H1 (cell line): ENCODE data around the gene CYBA. TPM values are rescaled to one million over a fixed set of nuclear protein-coding genes. Genes with fewer than 3 reads are reported as not detected.

Source experiments
- CTCF ChIA-PET: fragments of 300-600 bp; sonication (Branson Sonifier 250); formaldehyde crosslinking; loops from one replicate; lab custom pipeline; 2021; ENCODE audit not compliant: partially characterized antibody; lab: Charles Lee
- POLR2A ChIA-PET: fragments of 300-600 bp; sonication (Branson Sonifier 250); formaldehyde crosslinking; loops from one replicate; lab custom pipeline; 2021; ENCODE audit warnings: inconsistent platforms; ENCODE audit not compliant: partially characterized antibody; lab: Charles Lee
- DNase-seq, 2 experiments: peaks; one replicate each; pipeline versions ENCODE4 v3.0.0 to v3.0.0-alpha.2; 2010 to 2022; ENCODE audit warnings: low spot score in 2 of 2, low read depth in 1 of 2, mixed read lengths in 1 of 2
- FAIRE-seq: peaks from 2 replicates; lab custom pipeline; 2011; peaks lifted over from hg19 to GRCh38; lab: Jason Lieb, UNC
- H2AFZ ChIP-seq: 2 replicates; pipeline ENCODE4 v1.8.1; 2012; ENCODE audit warnings: low read length, inconsistent platforms
- H2AK5ac ChIP-seq: 2 replicates; pipeline ENCODE4 v1.6.1; 2013; ENCODE audit warnings: low read depth, low read length
- H2BK120ac ChIP-seq: replicated peaks from 2 replicates; pipeline ENCODE3; 2013; ENCODE audit warnings: low read depth, low read length, inconsistent platforms
- H2BK12ac ChIP-seq: 2 replicates; pipeline ENCODE4 v1.6.1; 2013; ENCODE audit warnings: low read depth, low read length
- H2BK15ac ChIP-seq: 2 replicates; pipeline ENCODE4 v1.6.1; 2013; ENCODE audit warnings: low read length
- H2BK20ac ChIP-seq: 2 replicates; pipeline ENCODE4 v1.6.1; 2013; ENCODE audit warnings: low read length
- H2BK5ac ChIP-seq: 2 replicates; pipeline ENCODE4 v1.6.1; 2013; ENCODE audit warnings: low read depth, low read length
- H3K14ac ChIP-seq: 2 replicates; pipeline ENCODE4 v1.6.1; 2013; ENCODE audit warnings: inconsistent platforms; ENCODE audit not compliant: insufficient read length
- H3K18ac ChIP-seq: 2 replicates; pipeline ENCODE4 v1.6.1; 2013; ENCODE audit warnings: low read length; ENCODE audit errors: extremely low read depth
- H3K23ac ChIP-seq: 2 replicates; pipeline ENCODE4 v1.6.1; 2013; ENCODE audit warnings: inconsistent platforms; ENCODE audit not compliant: insufficient read length
- H3K23me2 ChIP-seq: 2 replicates; pipeline ENCODE4 v1.6.1; 2013; ENCODE audit warnings: low read depth, low read length
- H3K27ac ChIP-seq: 2 replicates; pipeline ENCODE4 v1.6.1; 2011; ENCODE audit warnings: low read depth, low read length, inconsistent platforms
- H3K27me3 ChIP-seq, 4 experiments: replicated peaks in 1 of 4; 1 replicate in 1 of 4; 2 replicates in 3 of 4; pipeline versions ENCODE4 v1.6.1 to v1.8.1; 2011 to 2013; ENCODE audit warnings: low read length in 3 of 4, mild to moderate bottlenecking in 3 of 4, inconsistent platforms in 2 of 4, mixed read lengths in 2 of 4, moderate library complexity in 1 of 4; ENCODE audit not compliant: control insufficient read depth in 3 of 4, insufficient read depth in 3 of 4; ENCODE audit errors: extremely low read depth in 1 of 4
- H3K36me3 ChIP-seq, 4 experiments: 2 replicates each; pipeline versions ENCODE4 v1.6.1 to v1.8.1; 2011 to 2013; ENCODE audit warnings: mild to moderate bottlenecking in 4 of 4, low read length in 3 of 4, moderate library complexity in 2 of 4, control low read depth in 1 of 4, inconsistent platforms in 1 of 4; ENCODE audit not compliant: insufficient read depth in 4 of 4, control insufficient read depth in 2 of 4
- H3K4ac ChIP-seq: replicated peaks from 2 replicates; pipeline ENCODE3; 2013; ENCODE audit warnings: low read length, low read depth, mixed read lengths, inconsistent platforms; ENCODE audit not compliant: insufficient read length
- H3K4me1 ChIP-seq, 4 experiments: replicated peaks in 1 of 4; 1 replicate in 1 of 4; 2 replicates in 3 of 4; pipeline versions ENCODE4 v1.6.1 to v1.8.1; 2011 to 2013; ENCODE audit warnings: low read length in 3 of 4, inconsistent platforms in 2 of 4, mixed read lengths in 1 of 4; ENCODE audit not compliant: insufficient read depth in 4 of 4, control insufficient read depth in 3 of 4
- H3K4me2 ChIP-seq, 2 experiments: 2 replicates each; pipeline versions ENCODE4 v1.6.1 to v1.8.1; 2011 to 2013; ENCODE audit warnings: low read depth in 2 of 2, low read length in 2 of 2, control low read depth in 1 of 2, inconsistent platforms in 1 of 2, mild to moderate bottlenecking in 1 of 2; ENCODE audit not compliant: insufficient read depth in 1 of 2
- H3K4me3 ChIP-seq, 4 experiments: fragments of 200-600, 300-600 bp in 1 of 4; sonication (generic), shearing (Covaris generic), sonication (Bioruptor Twin) in 1 of 4; 2 replicates each; pipeline versions ENCODE4 v1.5.1 to v1.8.1; 2011 to 2016; ENCODE audit warnings: low read length in 4 of 4, low read depth in 3 of 4, control low read depth in 2 of 4, inconsistent platforms in 2 of 4, mild to moderate bottlenecking in 2 of 4, mixed read lengths in 1 of 4, moderate library complexity in 1 of 4; ENCODE audit not compliant: insufficient read depth in 2 of 4; ENCODE audit errors: extremely low read depth in 1 of 4
- H3K56ac ChIP-seq: replicated peaks from 2 replicates; pipeline ENCODE3; 2013; ENCODE audit warnings: low read depth, mild to moderate bottlenecking, mixed read lengths, low read length, inconsistent platforms; ENCODE audit not compliant: insufficient read length
- H3K79me1 ChIP-seq: 2 replicates; pipeline ENCODE4 v1.6.1; 2013; ENCODE audit warnings: low read depth, low read length, control low read depth
- H3K79me2 ChIP-seq, 2 experiments: 2 replicates each; pipeline versions ENCODE4 v1.6.1 to v1.8.1; 2012 to 2013; ENCODE audit warnings: low read length in 2 of 2, mild to moderate bottlenecking in 2 of 2, inconsistent platforms in 1 of 2; ENCODE audit not compliant: insufficient read depth in 2 of 2, control insufficient read depth in 1 of 2
- H3K9ac ChIP-seq, 4 experiments: replicated peaks in 1 of 4; 1 replicate in 1 of 4; 2 replicates in 3 of 4; pipeline versions ENCODE4 v1.6.1 to v1.8.1; 2011 to 2013; ENCODE audit warnings: low read depth in 3 of 4, low read length in 3 of 4, control low read depth in 2 of 4, mild to moderate bottlenecking in 2 of 4, moderate library complexity in 2 of 4, inconsistent platforms in 1 of 4; ENCODE audit errors: extremely low read depth in 1 of 4
- H3K9me3 ChIP-seq, 2 experiments: 2 replicates each; pipeline versions ENCODE4 v1.6.1 to v1.8.1; 2012 to 2013; ENCODE audit warnings: mild to moderate bottlenecking in 2 of 2, moderate library complexity in 2 of 2, control low read depth in 1 of 2, inconsistent platforms in 1 of 2, low read depth in 1 of 2, low read length in 1 of 2, mixed read lengths in 1 of 2; ENCODE audit not compliant: insufficient read depth in 2 of 2
- H4K20me1 ChIP-seq, 2 experiments: replicated peaks in 1 of 2; 2 replicates each; pipeline versions ENCODE3 to v1.8.1; 2011 to 2013; ENCODE audit warnings: inconsistent platforms in 2 of 2, low read length in 2 of 2, mild to moderate bottlenecking in 1 of 2; ENCODE audit not compliant: insufficient read depth in 2 of 2, control insufficient read depth in 1 of 2
- H4K5ac ChIP-seq: 2 replicates; pipeline ENCODE4 v1.6.1; 2013; ENCODE audit warnings: low read length, low read depth, mixed read lengths, inconsistent platforms; ENCODE audit not compliant: insufficient read length
- H4K8ac ChIP-seq: 2 replicates; pipeline ENCODE4 v1.8.0; 2013; ENCODE audit warnings: mild to moderate bottlenecking, moderate library complexity, low read length, inconsistent platforms; ENCODE audit not compliant: insufficient read depth; ENCODE audit errors: extremely low read depth
- H4K91ac ChIP-seq: replicated peaks from 2 replicates; pipeline ENCODE3; 2013; ENCODE audit warnings: low read length, mixed read lengths, inconsistent platforms; ENCODE audit not compliant: insufficient read length
- ASH2L ChIP-seq: fragments of 200-600, 300-600 bp; sonication (generic); IDR thresholded peaks from one replicate; pipeline ENCODE4 v1.7.1; 2017; ENCODE audit warnings: low read length
- CBX8 ChIP-seq: fragments of 300-800, 300-1000 bp; sonication (generic); IDR thresholded peaks from 2 replicates; pipeline ENCODE4 v1.7.1; 2016; ENCODE audit warnings: low read depth, low read length, borderline replicate concordance
- CHD1 ChIP-seq: IDR thresholded peaks from 2 replicates; pipeline ENCODE4 v1.6.1; 2012; ENCODE audit warnings: low read depth, low read length, improper control_type of control experiment
- FOSL1 ChIP-seq: IDR thresholded peaks from 2 replicates; pipeline ENCODE4 v1.6.1; 2011; ENCODE audit warnings: mild to moderate bottlenecking, low read depth, low read length, moderate library complexity; ENCODE audit not compliant: insufficient read depth
- KDM4A ChIP-seq: IDR thresholded peaks from one replicate; pipeline ENCODE4 v1.7.1; 2012; ENCODE audit warnings: low read depth, mild to moderate bottlenecking, moderate library complexity, low read length, inconsistent platforms; ENCODE audit not compliant: severe bottlenecking
- NANOG ChIP-seq: IDR thresholded peaks from 2 replicates; pipeline ENCODE4 v1.6.1; 2011; ENCODE audit warnings: low read length, low read depth, mild to moderate bottlenecking, inconsistent platforms; ENCODE audit not compliant: insufficient read depth, poor library complexity, severe bottlenecking
- POLR2AphosphoS5 ChIP-seq: IDR thresholded peaks from 2 replicates; pipeline ENCODE4 v1.6.1; 2011; ENCODE audit warnings: low read depth, low read length
- RBBP5 ChIP-seq: IDR thresholded peaks from 2 replicates; pipeline ENCODE4 v1.7.1; 2012; ENCODE audit warnings: low read depth, mild to moderate bottlenecking, inconsistent platforms, low read length, moderate library complexity, borderline replicate concordance
- SIN3A ChIP-seq, 2 experiments: IDR thresholded peaks in 1 of 2; conservative IDR thresholded peaks in 1 of 2; 2 replicates each; pipeline ENCODE4 v1.6.1; 2011 to 2012; ENCODE audit warnings: low read length in 2 of 2, improper control_type of control experiment in 1 of 2, low read depth in 1 of 2, mild to moderate bottlenecking in 1 of 2
- SIRT6 ChIP-seq: IDR thresholded peaks from one replicate; pipeline ENCODE4 v1.7.1; 2012; ENCODE audit warnings: low read length, inconsistent platforms
- TAF7 ChIP-seq: optimal IDR thresholded peaks from 2 replicates; pipeline ENCODE3; 2011; ENCODE audit warnings: low read depth, mild to moderate bottlenecking, inconsistent platforms, low read length, moderate library complexity, borderline replicate concordance
- TCF12 ChIP-seq: IDR thresholded peaks from 2 replicates; pipeline ENCODE4 v1.6.1; 2011; ENCODE audit warnings: low read depth, mild to moderate bottlenecking, low read length
- WGBS, 2 experiments: shearing (Covaris generic) in 1 of 2; methylation state at CpG; one replicate each; pipeline versions ENCODE4 v1.1.6 to v1.1.7; 2013 to 2015; ENCODE audit warnings: low lambda C conversion rate in 2 of 2, mixed read lengths in 2 of 2, inconsistent platforms in 1 of 2, low coverage in 1 of 2, missing lambda C conversion rate in 1 of 2; ENCODE audit not compliant: insufficient replicate concordance in 2 of 2, insufficient coverage in 1 of 2, insufficient read length in 1 of 2; ENCODE audit errors: extremely low coverage in 1 of 2, missing lambda C conversion rate in 1 of 2; 5-methylcytosine and 5-hydroxymethylcytosine counted together
- polyA plus RNA-seq, 7 experiments: library from polyadenylated mRNA; depleted of rRNA in 3 of 7; stranded (reverse) in 5 of 7; unstranded in 2 of 7; fragments of >200 nt in 5 of 7; fragments of 200-250 nt in 2 of 7; gene quantifications; 1 replicate in 5 of 7; 2 replicates in 1 of 7; 4 replicates in 1 of 7; pipeline versions ENCODE4 v1.2.1 to v1.2.3, GENCODE V29; 2011 to 2013; ENCODE audit warnings: missing spikeins in 2 of 7, mixed read lengths in 2 of 7
- total RNA-seq: library from RNA; stranded (reverse); fragmentation: NEBNext Ultra II Directional; extraction: Animal tissue kit (Norgen Biotek cat#: 25700); gene quantifications from 2 replicates; pipeline ENCODE4 v1.2.1, GENCODE V29; 2021
- TF ChIP-seq, protein P1 (sequence below): IDR thresholded peaks from 2 replicates; pipeline ENCODE4 v1.6.1; 2012; ENCODE audit warnings: inconsistent platforms

CYBA gene
- total and polyA plus RNA-seq, 2 of the 8 experiments (the other 6 are each of a cell fraction or from before 2014, with no cell fraction given), result 136 to 254 TPM

DNA sequence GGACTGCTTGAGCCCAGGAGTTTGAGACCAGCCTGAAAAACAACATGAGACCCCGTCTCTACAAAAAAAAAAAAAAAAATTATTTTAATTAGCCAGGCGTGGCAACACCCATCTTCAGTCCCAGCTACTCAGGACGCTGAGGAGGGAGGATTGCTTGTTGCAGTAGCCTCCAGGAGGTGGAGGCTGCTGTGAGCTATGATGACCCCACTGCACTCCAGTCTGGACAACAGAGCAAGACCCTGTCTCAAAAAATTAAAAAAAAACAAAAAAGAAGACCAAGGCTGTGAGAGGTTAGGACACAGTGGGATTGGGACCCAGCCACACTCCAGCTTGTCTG lies 36.8 kb upstream of the CYBA start:
- no peak overlapping the region for H3K27ac ChIP-seq
- no peaks in the 10 kb centered on the region for H3K79me1 ChIP-seq
- no peak overlapping the region for H3K4ac ChIP-seq
- no peak for DNase-seq
- H2BK120ac ChIP-seq, result no peak overlapping the region
- H3K4me2 ChIP-seq, result no peak overlapping the region; a peak in 1 of 4 replicates
- no peak overlapping the region for H2AFZ ChIP-seq
- no peaks in the 10 kb centered on the region for H3K79me2 ChIP-seq
- no peak overlapping the region for H2AK5ac ChIP-seq
- CTCF ChIA-PET, result interaction anchor here (0.6 to 5.7 kb wide), 11 partner anchors 11 to 739 kb away, joined by 3 to 87 read pairs (median 4); no protein-coding TSS in a partner anchor
- H3K56ac ChIP-seq, result no peak overlapping the region
- H4K8ac ChIP-seq, result no peak overlapping the region
- 0 out of 2 replicates have a peak overlapping the region, but pooled peaks have one; percentile 35 for H2BK5ac ChIP-seq
- H3K4me1 ChIP-seq, result peaks cover 0 to 8% (median 6%) of the 10 kb centered on the region in 4 experiments; a peak in 6 of 7 replicates
- H3K9ac ChIP-seq, result no peak overlapping the region
- POLR2A ChIA-PET, result interaction anchor here (1.1 to 2.3 kb wide), 7 partner anchors 10 to 122 kb away, joined by 3 to 8 read pairs (median 4); no protein-coding TSS in a partner anchor
- H2BK20ac ChIP-seq, result no peak overlapping the region
- no peak overlapping the region for H2BK15ac ChIP-seq
- no peaks in the 10 kb centered on the region for H3K9me3 ChIP-seq
- no peak overlapping the region for H4K91ac ChIP-seq
- H3K36me3 ChIP-seq, result no peaks in the 10 kb centered on the region
- no peak overlapping the region for H3K4me3 ChIP-seq
- H3K18ac ChIP-seq, result no peak overlapping the region
- no peak overlapping the region for H4K5ac ChIP-seq
- H3K23ac ChIP-seq, result no peak overlapping the region
- H2BK12ac ChIP-seq, result no peak overlapping the region
- H3K23me2 ChIP-seq, result peaks cover 13% of the 10 kb centered on the region; the same call in 1 of the 2 replicates
- FAIRE-seq, result no peak
- H3K14ac ChIP-seq, result no peak overlapping the region
- peaks cover 0 to 1% of the 10 kb centered on the region in 2 experiments for H4K20me1 ChIP-seq
- peaks cover 0 to 12% (median 9%) of the 10 kb centered on the region in 4 experiments; a peak in 3 of 7 replicates for H3K27me3 ChIP-seq
- WGBS, 2 experiments, result 74% methylated on average over 3 of the region's 3 CpGs; no CpG with 5 or more reads in 1 of the 2 experiments
- TF ChIP-seq, protein P1, sequence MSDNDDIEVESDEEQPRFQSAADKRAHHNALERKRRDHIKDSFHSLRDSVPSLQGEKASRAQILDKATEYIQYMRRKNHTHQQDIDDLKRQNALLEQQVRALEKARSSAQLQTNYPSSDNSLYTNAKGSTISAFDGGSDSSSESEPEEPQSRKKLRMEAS, result no peak
- no peak for TF ChIP-seq CHD1
- TF ChIP-seq NANOG, result no peak
- no peak for TF ChIP-seq ASH2L
- no peak for TF ChIP-seq SIRT6
- TF ChIP-seq KDM4A, result no peak
- TF ChIP-seq POLR2AphosphoS5, result no peak
- TF ChIP-seq FOSL1, result no peak
- no peak for TF ChIP-seq TAF7
- no peak for TF ChIP-seq CBX8
- no peak for TF ChIP-seq SIN3A (conservative IDR thresholded peaks at IDR 0.05 in 1 of 2, IDR thresholded peaks at IDR 0.05 in 1 of 2; ENCODE audit: low read depth in 1 of 2, low read length in 2 of 2)
- no peak for TF ChIP-seq TCF12
- TF ChIP-seq RBBP5, result no peak
